Fibroblast of peridontal ligament (primary cell): ENCODE results near the gene TENM4.

Experiments
- DNase-seq: peaks from one replicate; pipeline ENCODE4 v3.0.0-alpha.2; 2010; ENCODE audit errors: extremely low read depth

TENM4 gene

GRCh38 chr11:78787696-78788095, 653.1 kb downstream of the TENM4 start:
- no peak for DNase-seq

- no peak for DNase-seq
Measured at GRCh38 chr11:78786746-78787145, 654.1 kb downstream of the TENM4 start.

DNA sequence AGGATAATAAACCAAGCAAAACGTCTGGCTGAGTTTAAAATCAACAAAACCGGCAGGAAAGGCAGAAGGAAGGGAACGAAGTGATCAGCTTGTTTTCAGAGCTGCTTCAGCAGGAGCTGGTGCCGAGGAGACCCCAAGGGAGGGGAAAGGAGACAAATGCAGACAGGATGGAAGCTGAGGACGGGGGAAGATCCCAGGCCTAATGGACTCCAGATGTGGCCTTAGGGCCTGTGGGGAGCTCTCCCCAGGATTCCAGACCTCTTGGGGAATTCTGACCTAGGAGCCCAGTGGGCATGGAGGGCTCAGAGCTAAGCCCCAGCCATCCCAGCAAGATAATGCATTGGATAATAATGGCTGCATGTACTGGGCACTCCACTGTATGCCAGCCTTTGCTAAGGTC, 654.7 kb downstream of the TENM4 start:
- peak; percentile 54 for DNase-seq

GRCh38 chr11:78784321-78785061, 656.3 kb downstream of the TENM4 start:
- DNase-seq: peak; percentile 87

- DNase-seq: no peak
Measured at GRCh38 chr11:78783846-78784245, 657.0 kb downstream of the TENM4 start.

DNA sequence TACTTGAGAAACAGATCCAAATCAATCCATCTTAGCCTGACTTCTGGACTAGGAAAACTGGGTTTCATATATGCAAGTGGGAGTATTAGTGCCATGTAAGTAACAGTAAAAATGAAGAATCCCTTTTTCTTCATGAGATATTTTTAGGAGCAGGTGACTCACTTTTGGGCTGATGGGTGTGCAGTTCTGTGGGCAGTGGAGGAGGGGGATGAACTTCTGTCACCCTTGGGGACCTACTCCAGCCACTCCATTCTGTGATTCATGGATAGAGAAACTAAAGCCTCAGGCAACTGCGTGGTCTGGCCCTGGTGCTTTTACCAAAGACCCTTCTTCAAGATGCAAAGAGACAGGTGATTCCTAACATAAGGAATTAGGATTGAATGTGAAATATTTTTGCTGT, 657.5 kb downstream of the TENM4 start:
- no peak for DNase-seq

DNA sequence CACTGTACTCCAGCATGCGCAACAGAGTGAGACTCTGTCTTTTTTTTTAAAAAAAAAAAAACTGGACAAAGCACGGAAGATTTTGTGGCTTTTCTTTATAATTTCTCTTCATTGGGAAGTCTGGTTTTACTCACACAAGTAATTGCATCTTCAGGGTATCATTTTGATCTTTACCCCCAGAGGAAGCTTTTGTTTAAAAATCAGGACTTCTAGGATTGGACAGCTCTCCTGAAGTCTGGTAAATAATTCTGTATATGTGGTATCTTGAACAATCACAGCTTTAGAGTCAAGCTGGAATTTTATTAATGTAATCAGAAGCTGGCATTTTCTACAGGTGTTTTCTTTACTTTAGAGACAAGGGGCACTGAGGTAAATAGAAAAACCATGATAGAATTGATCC, 658.1 kb downstream of the TENM4 start:
- peak; percentile 39 for DNase-seq

DNA sequence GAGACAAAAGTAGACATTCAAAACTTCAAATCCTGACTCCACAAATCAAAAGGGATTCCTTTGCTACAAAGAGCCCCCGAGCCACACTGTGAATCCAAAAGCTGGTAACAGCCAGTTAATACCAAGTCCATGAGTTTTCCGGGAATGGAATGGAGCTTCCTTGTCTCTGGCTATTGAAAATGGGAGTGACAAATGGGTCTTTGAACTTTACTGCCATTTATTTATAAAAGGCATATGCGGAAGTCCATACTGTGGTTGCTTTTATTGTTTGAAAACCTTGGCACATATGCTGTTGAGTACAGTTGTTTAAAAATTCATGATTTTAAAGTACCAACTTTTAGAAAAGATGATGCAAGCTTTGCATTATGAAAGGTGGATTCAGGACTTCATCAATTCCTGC, 659.9 kb downstream of the TENM4 start:
- no peak for DNase-seq

DNA sequence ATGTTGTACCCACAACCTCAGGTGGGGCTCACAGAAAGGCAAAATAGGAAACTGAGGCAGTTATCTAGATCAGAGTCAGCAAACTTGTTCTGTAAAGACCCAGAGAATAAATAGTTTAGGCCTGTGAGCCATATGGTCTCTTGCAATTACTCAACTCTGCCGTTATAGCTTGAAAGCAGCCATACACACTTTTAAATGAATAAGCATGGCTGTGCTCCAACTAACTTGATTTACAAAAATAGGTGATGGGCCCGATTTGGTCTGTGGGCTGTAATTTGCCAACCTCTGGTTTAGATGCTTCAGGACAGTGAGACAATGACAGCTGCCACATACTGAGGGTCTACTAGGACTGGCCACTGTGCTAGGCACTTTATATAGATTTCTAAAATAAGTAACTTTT, 667.3 kb downstream of the TENM4 start:
- DNase-seq: no peak

DNA sequence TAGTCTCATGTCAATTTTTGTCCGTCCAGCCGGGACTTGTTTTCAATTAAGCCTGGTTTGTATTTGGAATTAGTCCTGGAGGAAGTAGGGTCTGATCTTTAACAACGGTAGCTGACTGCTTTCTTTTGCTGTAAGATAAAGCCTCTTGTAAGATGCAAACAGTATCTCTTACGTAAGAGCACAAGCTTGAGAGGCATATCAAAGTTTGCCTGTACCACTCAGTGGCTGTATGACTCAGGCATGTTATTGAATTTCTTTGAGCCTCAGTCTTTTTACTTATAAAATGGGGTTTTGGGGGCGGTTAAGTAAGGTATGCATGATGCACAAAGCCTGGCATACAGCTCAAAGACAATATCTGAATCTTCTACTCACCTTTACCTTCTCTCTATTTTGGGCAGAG, 667.8 kb downstream of the TENM4 start:
- DNase-seq: no peak

- no peak for DNase-seq
Measured at GRCh38 chr11:78772186-78772585, 668.6 kb downstream of the TENM4 start.

DNA sequence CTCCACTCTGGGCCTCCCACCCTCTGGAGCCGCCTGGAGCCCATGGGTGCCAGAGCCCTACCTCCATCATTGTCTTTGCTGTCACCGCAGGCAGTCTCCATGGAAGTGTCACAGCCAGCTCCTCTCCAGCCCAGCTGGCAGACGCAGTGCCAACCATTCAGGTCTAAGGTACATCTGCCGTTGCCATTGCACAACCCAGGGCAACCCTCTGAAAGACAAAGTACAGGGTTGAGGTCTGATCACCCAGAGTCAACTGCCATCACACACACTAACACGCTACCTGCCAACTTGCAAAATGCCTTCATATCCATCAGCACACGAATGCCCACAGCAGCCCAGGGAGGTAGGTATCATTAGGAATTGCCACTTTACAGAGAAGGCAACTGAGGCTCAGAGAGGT, 669.9 kb downstream of the TENM4 start:
- DNase-seq: no peak

DNA sequence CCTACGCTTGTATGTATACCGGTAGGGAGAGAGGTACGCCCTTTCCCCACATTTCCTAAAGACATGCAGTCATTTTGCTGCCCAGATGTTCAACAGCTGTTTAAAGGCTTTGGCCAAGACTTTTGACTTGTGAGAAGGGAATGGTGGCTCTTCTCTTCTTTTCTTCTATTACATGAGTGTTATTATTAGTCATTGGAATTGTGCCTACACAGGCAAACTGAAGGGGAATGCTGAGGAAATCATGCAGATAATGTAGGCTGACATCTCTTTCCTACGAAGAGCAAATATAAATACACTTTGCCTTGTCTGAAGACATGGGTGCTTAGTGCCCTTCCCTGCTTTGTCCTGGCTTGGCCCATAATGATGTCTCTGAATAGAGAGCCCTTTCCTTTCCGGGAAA, 671.9 kb downstream of the TENM4 start:
- DNase-seq: no peak

- DNase-seq: no peak
Measured at GRCh38 chr11:78768345-78768744, 672.5 kb downstream of the TENM4 start.

DNA sequence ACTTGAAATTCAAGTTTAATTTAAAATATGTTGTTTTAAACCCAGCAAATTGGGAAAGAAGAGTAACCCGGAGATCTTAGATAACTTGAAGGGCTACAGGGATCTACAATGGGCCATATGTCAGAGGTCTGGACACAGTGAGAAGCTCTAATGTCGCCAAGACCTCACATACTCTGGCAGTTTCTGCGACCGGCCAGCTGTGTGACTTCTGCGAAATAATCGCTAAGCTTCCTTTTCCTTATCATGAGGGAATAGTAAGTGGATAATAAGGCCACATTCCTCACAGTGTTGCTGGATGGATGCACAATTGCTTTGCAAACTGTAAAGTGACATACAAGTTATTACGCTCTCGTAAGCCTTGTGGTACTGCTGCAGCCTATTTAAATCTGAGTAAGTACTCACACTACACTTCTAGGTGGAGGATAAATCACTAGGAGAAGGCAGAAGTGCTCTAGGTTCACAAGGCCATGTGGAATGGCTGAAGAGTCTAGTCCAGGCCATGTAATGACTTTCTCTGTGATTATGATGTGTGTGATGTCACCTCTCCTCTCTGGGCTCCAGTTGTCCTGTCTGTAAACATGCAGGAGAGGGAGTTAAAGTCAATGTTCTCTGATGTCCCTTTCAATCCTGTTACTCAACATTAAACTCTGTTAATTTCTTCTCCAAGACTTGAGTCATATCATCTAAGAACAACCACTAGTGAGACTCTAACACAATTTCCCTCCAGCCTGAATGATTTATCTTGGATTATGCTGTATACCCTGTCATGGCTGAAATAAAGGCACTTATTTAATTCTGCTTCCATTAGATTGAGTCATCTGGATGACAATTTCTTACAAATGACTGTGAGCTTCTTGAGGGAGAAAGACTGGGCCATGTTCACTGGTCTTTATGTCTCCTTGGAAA, 673.5 kb downstream of the TENM4 start:
- DNase-seq: no peak

GRCh38 chr11:78764946-78765345, 675.9 kb downstream of the TENM4 start:
- no peak for DNase-seq

DNA sequence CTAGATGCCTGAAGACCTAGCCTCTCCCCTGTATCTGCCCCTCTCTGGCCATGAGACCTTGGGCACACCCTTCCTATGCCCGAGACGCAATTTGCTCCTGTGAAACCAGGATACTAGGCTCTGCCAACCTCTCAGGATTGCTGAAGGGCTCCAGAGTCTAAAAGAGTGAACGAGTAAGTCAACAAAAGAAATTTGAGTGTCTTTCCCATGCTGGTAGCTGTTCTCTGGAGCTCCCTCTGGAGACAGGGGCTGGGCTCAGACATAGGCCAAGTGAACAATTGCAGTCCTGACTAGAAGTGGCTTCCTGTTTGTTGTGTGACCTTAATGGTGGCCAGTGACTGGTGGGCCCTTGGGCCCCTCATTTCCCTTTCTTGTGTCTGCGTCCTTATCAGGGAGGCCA, 677.2 kb downstream of the TENM4 start:
- DNase-seq: no peak

- no peak for DNase-seq
Measured at GRCh38 chr11:78762105-78762504, 678.7 kb downstream of the TENM4 start.

DNA sequence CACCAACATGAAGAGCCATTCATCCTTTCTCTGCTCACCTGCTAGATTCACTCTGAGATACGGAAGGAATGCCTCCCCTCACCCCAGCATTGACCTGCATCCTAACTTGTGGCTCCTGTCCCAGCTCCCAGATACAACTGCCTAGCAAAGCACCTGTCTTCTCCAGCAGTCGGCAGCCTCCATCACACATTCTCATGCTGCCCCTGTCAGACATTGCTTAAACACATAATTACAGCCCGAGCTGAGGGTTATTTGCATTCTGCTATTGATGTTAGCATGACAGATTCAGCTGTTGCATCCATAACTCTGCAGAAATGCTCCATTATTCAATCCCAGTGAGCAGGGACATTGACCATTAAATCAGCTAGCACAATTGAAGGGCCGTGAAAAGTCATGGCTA, 681.8 kb downstream of the TENM4 start:
- DNase-seq: no peak

GRCh38 chr11:78753297-78753696, 687.5 kb downstream of the TENM4 start:
- peak; percentile 19 for DNase-seq

GRCh38 chr11:78752494-78752893, 688.3 kb downstream of the TENM4 start:
- DNase-seq: no peak

DNA sequence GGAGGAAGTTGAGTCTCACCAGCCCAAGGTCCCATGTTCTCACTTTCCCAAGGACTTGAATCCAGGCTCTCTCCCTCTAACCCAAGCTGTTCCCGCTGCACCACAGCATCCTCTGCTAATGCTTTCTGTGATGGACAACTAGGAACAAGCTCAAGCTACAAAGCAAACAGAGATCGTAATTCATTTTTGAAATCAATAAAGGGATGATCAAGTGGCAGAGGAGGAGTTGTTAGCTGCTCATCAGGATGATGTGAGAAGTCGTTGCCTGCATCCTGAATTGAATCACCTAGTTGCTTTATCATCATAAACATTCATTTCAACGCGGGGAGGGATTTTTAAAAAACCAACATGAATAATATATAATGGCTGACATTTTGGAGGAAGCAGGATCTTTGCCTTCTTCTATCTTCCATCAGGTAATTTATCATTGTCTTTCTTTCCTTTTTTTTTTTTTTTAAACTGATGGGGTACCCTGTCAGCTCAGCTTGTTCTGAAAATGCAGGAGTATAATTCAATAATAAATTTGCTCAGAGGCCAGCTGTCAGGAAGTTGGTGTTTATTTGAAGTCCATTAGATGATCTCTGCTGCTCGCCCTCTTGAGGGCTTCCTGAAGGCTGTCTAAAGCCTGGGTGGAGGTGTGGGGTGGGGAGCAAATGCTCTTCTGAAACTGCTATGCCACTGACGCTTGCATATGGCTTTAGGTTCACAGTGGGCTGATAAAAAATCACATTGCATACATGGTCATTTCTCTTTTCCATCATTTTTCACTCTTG, 691.7 kb downstream of the TENM4 start:
- DNase-seq: no peak
